HCT116 (cell line): ENCODE results near the gene GEN1. TPM values are rescaled to one million over a fixed set of nuclear protein-coding genes. Genes with fewer than 3 reads are reported as not detected.

Experiments used
- ATAC-seq: fragments of 200-7000 bp; cut with Tn5 transposase; 2 replicates; pipeline ENCODE4 v1.9.1; 2020; ENCODE audit warnings: mild to moderate bottlenecking, moderate library complexity
- BruUV-seq: library from RNA; stranded (reverse); fragments of 400-500 nt; replicated peaks from 2 replicates; lab custom pipeline; 2021; lab: Mats Ljungman, UMichigan
- CTCF ChIA-PET: fragments of 300-600 bp; sonication (Branson Sonifier 250); formaldehyde crosslinking; loops from one replicate; lab custom pipeline; 2021; ENCODE audit warnings: antibody characterized with exemption; lab: Charles Lee
- POLR2A ChIA-PET: fragments of 300-600, 350-600 bp; sonication (Branson Sonifier 250); formaldehyde crosslinking; loops from one replicate; lab custom pipeline; 2021; ENCODE audit warnings: antibody characterized with exemption; lab: Charles Lee
- RAD21 ChIA-PET, 2 experiments: fragments of 300-600 bp; sonication (Branson Sonifier 250); formaldehyde crosslinking; loops; one replicate each; lab custom pipeline; 2023; ENCODE audit warnings: low total read pairs in 2 of 2; ENCODE audit not compliant: uncharacterized antibody in 2 of 2, unreplicated experiment in 2 of 2, low non-redundant PET in 1 of 2; lab: Charles Lee
- DNase-seq: peaks from one replicate; pipeline ENCODE4 v3.0.0-alpha.2; 2010; ENCODE audit warnings: low read depth, low spot score
- H2AFZ ChIP-seq: fragments of 200-600 bp; shearing (Covaris generic), sonication (generic); 2 replicates; pipeline ENCODE4 v1.6.1; 2017; ENCODE audit warnings: low read depth, mixed run types, mixed read lengths, antibody characterized with exemption, low read length; ENCODE audit not compliant: poor library complexity, severe bottlenecking
- H3K27ac ChIP-seq: 2 replicates; pipeline ENCODE4 v1.5.1; 2012; ENCODE audit warnings: low read depth, low read length
- H3K27me3 ChIP-seq: fragments of 200-600 bp; sonication (generic); 2 replicates; pipeline ENCODE4 v1.6.1; 2016; ENCODE audit warnings: mixed run types, low read length, mixed read lengths; ENCODE audit not compliant: insufficient read depth
- H3K36me3 ChIP-seq, 2 experiments: fragments of 200-500 bp in 1 of 2; fragments of 200-600 bp in 1 of 2; sonication (Bioruptor generic) in 1 of 2; sonication (generic) in 1 of 2; 2 replicates each; pipeline versions ENCODE4 v1.5.1 to v1.6.1; 2014 to 2016; ENCODE audit warnings: low read length in 2 of 2, inconsistent platforms in 1 of 2, mixed read lengths in 1 of 2, mixed run types in 1 of 2; ENCODE audit not compliant: insufficient read depth in 2 of 2, control insufficient read depth in 1 of 2
- H3K4me1 ChIP-seq, 2 experiments: fragments of 200-600 bp in 1 of 2; sonication (generic) in 1 of 2; 2 replicates each; pipeline versions ENCODE4 v1.5.1 to v1.6.1; 2012 to 2017; ENCODE audit warnings: low read length in 2 of 2, inconsistent platforms in 1 of 2, mild to moderate bottlenecking in 1 of 2, mixed read lengths in 1 of 2, mixed run types in 1 of 2, moderate library complexity in 1 of 2; ENCODE audit not compliant: insufficient read depth in 2 of 2, control insufficient read depth in 1 of 2
- H3K4me2 ChIP-seq: fragments of 200-600 bp; sonication (generic); 2 replicates; pipeline ENCODE4 v1.6.1; 2017; ENCODE audit warnings: mixed run types, low read length, mixed read lengths
- H3K4me3 ChIP-seq, 2 experiments: fragments of 200-600 bp in 1 of 2; sonication (generic) in 1 of 2; replicated peaks in 1 of 2; 2 replicates each; pipeline ENCODE4 v1.5.1; 2011 to 2016; ENCODE audit warnings: low read length in 2 of 2, control low read depth in 1 of 2, low read depth in 1 of 2, mild to moderate bottlenecking in 1 of 2, mixed read lengths in 1 of 2, mixed run types in 1 of 2
- H3K79me2 ChIP-seq: fragments of 200-600 bp; sonication (generic); 2 replicates; pipeline ENCODE4 v1.6.1; 2017; ENCODE audit warnings: mild to moderate bottlenecking, mixed run types, low read length, moderate library complexity, mixed read lengths; ENCODE audit not compliant: insufficient read depth
- H3K9ac ChIP-seq: fragments of 200-600 bp; sonication (generic); 2 replicates; pipeline ENCODE4 v1.6.1; 2016; ENCODE audit warnings: low read length, mixed read lengths
- H3K9me2 ChIP-seq: fragments of 200-600 bp; sonication (generic), shearing (Covaris generic); 2 replicates; pipeline ENCODE4 v1.6.1; 2017; ENCODE audit warnings: mixed run types, mild to moderate bottlenecking, moderate library complexity; ENCODE audit not compliant: insufficient read depth
- H3K9me3 ChIP-seq, 2 experiments: fragments of 200-500 bp in 1 of 2; fragments of 200-600 bp in 1 of 2; sonication (Bioruptor generic) in 1 of 2; sonication (generic) in 1 of 2; 2 replicates each; pipeline ENCODE4 v1.6.1; 2014 to 2017; ENCODE audit warnings: low read length in 2 of 2, mixed read lengths in 2 of 2, inconsistent platforms in 1 of 2, low read depth in 1 of 2, mild to moderate bottlenecking in 1 of 2, mixed run types in 1 of 2, moderate library complexity in 1 of 2; ENCODE audit not compliant: control insufficient read depth in 1 of 2, insufficient read depth in 1 of 2
- H4K20me1 ChIP-seq: fragments of 200-600 bp; sonication (generic), shearing (Covaris generic); 2 replicates; pipeline ENCODE4 v1.6.1; 2017; ENCODE audit warnings: mixed run types, mild to moderate bottlenecking, moderate library complexity; ENCODE audit not compliant: insufficient read depth
- CEBPB ChIP-seq: IDR thresholded peaks from 2 replicates; pipeline ENCODE4 v1.6.1; 2012; ENCODE audit warnings: low read depth
- EGR1 ChIP-seq: IDR thresholded peaks from 2 replicates; pipeline ENCODE4 v1.6.1; 2012; ENCODE audit warnings: low read depth
- ELF1 ChIP-seq: IDR thresholded peaks from 2 replicates; pipeline ENCODE4 v1.6.1; 2012; ENCODE audit warnings: low read depth, borderline replicate concordance
- RAD21 ChIP-seq: IDR thresholded peaks from 2 replicates; pipeline ENCODE4 v1.6.1; 2012; ENCODE audit warnings: low read depth, mild to moderate bottlenecking
- intact Hi-C: fragments of 100-400 bp; cut with micrococcal nuclease; formaldehyde crosslinking; loops from 2 replicates; pipeline ENCODE4 v1.10.0; 2022
- total RNA-seq: library from RNA; stranded (reverse); gene quantifications from one replicate; pipeline ENCODE4 v1.2.1, GENCODE V29; 2021; ENCODE audit not compliant: unreplicated experiment
- TF ChIP-seq, protein P1 (sequence below): IDR thresholded peaks from 2 replicates; pipeline ENCODE4 v1.6.1; 2012
- TF ChIP-seq, protein P2 (sequence below): IDR thresholded peaks from 2 replicates; pipeline ENCODE4 v1.6.1; 2011; ENCODE audit warnings: mild to moderate bottlenecking, low read length, moderate library complexity; ENCODE audit not compliant: insufficient replicate concordance; ENCODE audit errors: extremely low read depth
- TF ChIP-seq, protein P3 (sequence below): IDR thresholded peaks from 2 replicates; pipeline ENCODE4 v1.6.1; 2012; ENCODE audit warnings: low read depth

GEN1 gene
- total RNA-seq, 1 experiment from 2014 or later: 19.7 TPM

- ChIA-PET RAD21 (no interaction called here), POLR2A (no interaction called here), CTCF (no interaction called here)
- ATAC-seq (no peak), DNase-seq (no peak)
- peaks cover 9% of the 10 kb centered on the region; the same call in 1 of the 2 replicates for H3K27me3 ChIP-seq
- H3K4me3 ChIP-seq: no peak overlapping the region
- no TSS peak for BruUV-seq
- H3K4me1 ChIP-seq: no peaks in the 10 kb centered on the region
- H2AFZ ChIP-seq: no peak overlapping the region
- H3K4me2 ChIP-seq: no peak overlapping the region
- H3K79me2 ChIP-seq: no peaks in the 10 kb centered on the region
- no peak overlapping the region for H3K27ac ChIP-seq
- no peak overlapping the region for H3K9ac ChIP-seq
- no peaks in the 10 kb centered on the region for H3K36me3 ChIP-seq
- H4K20me1 ChIP-seq: no peaks in the 10 kb centered on the region
- H3K9me2 ChIP-seq: no peaks in the 10 kb centered on the region
- intact Hi-C loops: no loop called here
- TF ChIP-seq, protein P1, sequence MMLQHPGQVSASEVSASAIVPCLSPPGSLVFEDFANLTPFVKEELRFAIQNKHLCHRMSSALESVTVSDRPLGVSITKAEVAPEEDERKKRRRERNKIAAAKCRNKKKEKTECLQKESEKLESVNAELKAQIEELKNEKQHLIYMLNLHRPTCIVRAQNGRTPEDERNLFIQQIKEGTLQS: no peak
- TF ChIP-seq, protein P2, sequence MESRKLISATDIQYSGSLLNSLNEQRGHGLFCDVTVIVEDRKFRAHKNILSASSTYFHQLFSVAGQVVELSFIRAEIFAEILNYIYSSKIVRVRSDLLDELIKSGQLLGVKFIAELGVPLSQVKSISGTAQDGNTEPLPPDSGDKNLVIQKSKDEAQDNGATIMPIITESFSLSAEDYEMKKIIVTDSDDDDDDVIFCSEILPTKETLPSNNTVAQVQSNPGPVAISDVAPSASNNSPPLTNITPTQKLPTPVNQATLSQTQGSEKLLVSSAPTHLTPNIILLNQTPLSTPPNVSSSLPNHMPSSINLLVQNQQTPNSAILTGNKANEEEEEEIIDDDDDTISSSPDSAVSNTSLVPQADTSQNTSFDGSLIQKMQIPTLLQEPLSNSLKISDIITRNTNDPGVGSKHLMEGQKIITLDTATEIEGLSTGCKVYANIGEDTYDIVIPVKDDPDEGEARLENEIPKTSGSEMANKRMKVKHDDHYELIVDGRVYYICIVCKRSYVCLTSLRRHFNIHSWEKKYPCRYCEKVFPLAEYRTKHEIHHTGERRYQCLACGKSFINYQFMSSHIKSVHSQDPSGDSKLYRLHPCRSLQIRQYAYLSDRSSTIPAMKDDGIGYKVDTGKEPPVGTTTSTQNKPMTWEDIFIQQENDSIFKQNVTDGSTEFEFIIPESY: no peak
- TF ChIP-seq EGR1: no peak
- no peak for TF ChIP-seq RAD21
- no peak for TF ChIP-seq CEBPB
- no peak for TF ChIP-seq ELF1
- TF ChIP-seq, protein P3, sequence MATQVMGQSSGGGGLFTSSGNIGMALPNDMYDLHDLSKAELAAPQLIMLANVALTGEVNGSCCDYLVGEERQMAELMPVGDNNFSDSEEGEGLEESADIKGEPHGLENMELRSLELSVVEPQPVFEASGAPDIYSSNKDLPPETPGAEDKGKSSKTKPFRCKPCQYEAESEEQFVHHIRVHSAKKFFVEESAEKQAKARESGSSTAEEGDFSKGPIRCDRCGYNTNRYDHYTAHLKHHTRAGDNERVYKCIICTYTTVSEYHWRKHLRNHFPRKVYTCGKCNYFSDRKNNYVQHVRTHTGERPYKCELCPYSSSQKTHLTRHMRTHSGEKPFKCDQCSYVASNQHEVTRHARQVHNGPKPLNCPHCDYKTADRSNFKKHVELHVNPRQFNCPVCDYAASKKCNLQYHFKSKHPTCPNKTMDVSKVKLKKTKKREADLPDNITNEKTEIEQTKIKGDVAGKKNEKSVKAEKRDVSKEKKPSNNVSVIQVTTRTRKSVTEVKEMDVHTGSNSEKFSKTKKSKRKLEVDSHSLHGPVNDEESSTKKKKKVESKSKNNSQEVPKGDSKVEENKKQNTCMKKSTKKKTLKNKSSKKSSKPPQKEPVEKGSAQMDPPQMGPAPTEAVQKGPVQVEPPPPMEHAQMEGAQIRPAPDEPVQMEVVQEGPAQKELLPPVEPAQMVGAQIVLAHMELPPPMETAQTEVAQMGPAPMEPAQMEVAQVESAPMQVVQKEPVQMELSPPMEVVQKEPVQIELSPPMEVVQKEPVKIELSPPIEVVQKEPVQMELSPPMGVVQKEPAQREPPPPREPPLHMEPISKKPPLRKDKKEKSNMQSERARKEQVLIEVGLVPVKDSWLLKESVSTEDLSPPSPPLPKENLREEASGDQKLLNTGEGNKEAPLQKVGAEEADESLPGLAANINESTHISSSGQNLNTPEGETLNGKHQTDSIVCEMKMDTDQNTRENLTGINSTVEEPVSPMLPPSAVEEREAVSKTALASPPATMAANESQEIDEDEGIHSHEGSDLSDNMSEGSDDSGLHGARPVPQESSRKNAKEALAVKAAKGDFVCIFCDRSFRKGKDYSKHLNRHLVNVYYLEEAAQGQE: no peak
- no peaks in the 10 kb centered on the region for H3K9me3 ChIP-seq
Measured at GRCh38 chr2:17788773-17789172, 34.8 kb downstream of the GEN1 start.
